A172 (cell line): Measurements from ENCODE around the gene RBM19. TPM values are rescaled to one million over a fixed set of nuclear protein-coding genes. Genes with fewer than 3 reads are reported as not detected.

Source experiments
- DNase-seq: peaks from one replicate; pipeline ENCODE4 v3.0.0-alpha.2; 2015; ENCODE audit warnings: low spot score
- total RNA-seq: library from RNA; depleted of rRNA; stranded (reverse); fragments of >200 nt; shearing (Covaris generic); gene quantifications from 2 replicates; pipeline ENCODE4 v1.2.3, GENCODE V29; 2014

Gene RBM19
- total RNA-seq, 1 experiment from 2014 or later: 15.1 TPM

DNA sequence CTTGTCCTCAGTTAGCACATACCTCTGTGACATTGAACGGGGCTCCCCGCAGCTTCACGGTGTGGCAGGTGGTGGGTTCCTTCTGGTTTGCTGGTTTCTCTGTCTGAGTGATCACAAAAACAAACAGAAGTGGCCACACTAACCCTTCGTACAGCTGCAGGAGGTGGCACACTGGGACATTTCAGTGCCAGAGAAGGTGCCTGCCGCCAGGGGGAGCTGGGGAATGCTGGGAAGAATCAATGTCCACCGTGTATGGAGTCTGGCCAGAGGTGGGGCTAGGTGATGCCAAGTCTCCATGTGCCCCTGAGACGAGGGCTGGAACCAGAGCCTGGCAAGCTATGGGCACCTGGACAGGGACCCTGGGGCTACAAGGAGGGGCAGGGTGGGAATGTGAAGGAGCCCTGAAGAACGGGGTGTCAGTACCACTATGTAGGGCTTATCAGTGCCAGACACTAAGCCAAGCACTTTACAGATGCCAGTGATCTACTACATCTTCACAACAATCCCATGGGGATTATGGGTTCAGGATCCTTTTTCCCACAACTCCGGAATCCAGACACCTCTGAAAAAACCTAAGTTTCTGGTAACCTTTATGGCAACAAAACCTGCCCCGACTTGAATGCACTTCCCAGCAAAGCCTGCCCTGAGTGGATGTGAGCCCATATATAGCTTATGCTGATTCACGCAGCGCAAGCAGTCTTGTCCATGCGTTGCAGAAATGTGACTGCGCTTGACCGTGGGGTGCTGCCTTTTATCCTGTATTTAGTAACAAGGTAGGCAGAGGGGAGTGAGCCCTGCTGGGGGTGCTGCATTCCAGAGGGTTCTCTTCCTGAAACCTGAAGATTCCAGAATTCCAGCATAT is 10.8 kb downstream of the RBM19 start:
- peak; percentile 28 for DNase-seq

DNA sequence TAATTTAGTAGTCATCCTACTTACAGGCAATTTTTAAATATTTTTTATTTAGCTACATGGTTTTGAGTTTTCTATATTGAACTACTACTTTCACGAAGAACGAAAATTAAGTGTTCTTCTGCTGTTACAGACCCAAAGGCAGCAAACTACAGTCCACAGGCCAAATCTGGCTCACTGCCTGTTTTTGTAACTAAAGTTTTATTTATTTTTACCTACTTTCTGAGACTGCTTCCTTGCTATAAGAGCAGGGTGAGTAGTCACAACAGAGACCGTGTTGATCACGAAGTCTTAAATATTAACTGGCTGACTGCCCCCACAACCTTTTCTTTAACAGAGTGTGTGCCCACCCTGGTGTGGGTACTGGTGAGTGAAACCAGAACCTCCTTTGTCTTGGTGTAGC is 11.6 kb downstream of the RBM19 start:
- no peak for DNase-seq

DNA sequence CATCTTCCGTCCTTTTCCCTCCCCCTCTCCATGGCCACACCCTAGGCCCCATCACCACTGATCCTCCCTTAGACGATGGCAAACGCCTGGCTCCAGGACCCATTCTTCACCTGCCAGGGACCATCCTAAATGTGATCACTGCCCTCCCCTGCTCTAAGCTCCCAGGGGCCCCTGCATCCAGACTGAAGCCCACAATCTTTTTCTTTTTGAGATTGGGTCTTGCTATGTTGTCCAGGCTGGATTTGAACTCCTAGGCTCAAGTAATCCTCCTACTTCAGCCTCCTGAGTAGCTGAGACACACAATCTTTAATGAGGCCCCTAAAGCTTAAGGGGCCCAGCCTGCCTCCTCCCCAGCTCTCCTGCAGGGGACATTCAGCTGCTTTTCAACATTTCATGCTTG is 15.3 kb downstream of the RBM19 start:
- DNase-seq: no peak

DNA sequence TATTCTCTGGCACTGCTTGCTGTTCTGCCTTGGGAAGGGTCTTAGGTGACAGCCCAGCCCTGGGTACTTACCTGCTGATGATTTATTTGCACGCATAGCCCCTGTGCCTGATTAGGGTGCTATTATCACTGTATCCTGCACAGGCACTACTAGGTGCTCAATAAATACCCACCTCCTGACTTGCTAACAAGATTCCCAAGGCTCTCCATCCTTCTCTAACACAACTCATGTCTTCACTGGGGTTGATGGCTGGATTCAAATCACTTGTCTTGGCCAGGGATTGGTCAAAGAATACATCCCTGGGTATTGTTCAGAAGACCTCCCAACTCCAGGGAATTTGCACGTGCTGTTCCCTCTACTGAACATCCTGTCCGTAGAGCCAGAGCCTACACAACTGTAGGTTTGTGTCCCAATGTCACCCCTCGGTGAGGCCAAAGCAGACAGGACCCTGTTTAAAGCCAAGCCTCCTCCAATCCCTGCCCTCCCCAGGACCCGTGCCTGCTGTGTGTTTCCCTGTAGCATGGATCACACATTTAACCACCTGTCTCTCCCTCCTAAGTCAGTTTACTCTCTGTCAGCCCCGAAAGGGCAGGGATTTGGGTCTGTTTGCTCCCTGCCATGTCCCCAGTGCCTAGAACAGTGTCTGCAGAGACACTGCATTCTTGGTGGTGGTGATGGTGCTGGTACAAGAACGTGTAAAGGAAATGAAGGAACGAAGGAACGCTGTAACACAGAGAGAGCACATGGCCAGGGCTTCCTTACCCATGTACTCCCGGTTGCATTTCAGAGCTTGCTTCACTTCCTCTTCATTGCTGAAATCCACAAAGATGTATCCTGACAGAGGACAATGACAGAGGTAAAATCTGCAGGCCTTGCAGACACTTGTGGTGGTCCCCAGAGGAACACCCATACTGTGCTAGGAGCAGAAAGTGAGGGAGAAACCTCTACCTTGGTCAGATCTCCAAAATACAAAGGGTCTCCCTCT is 16.5 kb downstream of the RBM19 start:
- DNase-seq: no peak

DNA sequence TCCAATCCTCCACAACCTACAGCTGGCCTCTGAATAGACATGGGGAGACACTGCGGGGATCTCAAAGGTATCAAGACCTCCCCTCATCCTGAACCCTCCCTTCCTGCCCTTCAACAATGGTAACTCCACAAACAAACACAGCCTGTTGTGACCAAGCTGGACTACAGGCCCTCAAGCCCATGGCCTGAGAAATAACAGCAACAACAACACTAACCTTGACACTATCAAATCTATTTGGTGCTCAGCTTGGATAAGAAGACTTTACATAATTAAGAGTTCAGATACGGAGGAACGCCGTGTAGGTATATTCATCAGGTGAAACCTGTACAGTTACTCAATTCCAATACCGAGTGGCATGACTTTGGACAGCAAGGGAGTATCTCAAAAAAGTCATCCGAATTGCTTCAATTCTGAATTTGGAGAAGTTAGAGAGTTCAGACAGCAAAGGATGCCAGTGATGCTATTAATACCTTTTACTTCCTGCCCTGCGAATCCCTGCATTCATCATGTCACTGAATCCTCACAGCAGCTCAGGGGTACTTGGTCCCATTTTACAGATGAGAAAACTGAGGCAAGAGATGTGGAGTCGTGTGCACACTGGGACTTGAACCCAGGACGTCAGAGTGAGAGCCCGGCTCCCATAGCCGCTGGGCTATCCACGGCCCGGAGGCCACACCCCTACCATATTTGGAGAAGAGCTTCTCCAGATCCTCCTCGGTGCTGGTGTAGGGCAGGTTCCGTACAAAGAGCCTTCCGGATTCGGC is 17.8 kb downstream of the RBM19 start:
- no peak for DNase-seq

DNA sequence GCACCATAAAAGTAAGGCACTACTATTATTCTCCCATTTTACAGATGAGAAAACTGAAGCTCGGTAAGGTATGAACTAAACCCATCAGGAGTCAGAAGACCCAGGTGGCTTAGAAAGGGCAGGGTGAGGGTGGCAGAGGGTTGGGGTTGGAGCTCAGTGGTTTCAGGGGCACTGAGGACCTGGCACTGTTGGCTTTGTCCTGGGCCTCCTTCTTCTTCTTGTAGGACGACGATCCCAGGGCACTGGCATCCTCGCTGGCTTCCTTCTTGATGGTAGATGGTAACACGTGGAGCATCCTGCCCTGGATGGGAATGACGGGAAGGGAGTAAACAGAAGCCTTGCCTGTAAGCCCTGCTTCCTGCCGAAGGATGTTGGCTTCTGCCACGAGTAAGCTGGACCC is 19.9 kb downstream of the RBM19 start:
- DNase-seq: no peak

DNA sequence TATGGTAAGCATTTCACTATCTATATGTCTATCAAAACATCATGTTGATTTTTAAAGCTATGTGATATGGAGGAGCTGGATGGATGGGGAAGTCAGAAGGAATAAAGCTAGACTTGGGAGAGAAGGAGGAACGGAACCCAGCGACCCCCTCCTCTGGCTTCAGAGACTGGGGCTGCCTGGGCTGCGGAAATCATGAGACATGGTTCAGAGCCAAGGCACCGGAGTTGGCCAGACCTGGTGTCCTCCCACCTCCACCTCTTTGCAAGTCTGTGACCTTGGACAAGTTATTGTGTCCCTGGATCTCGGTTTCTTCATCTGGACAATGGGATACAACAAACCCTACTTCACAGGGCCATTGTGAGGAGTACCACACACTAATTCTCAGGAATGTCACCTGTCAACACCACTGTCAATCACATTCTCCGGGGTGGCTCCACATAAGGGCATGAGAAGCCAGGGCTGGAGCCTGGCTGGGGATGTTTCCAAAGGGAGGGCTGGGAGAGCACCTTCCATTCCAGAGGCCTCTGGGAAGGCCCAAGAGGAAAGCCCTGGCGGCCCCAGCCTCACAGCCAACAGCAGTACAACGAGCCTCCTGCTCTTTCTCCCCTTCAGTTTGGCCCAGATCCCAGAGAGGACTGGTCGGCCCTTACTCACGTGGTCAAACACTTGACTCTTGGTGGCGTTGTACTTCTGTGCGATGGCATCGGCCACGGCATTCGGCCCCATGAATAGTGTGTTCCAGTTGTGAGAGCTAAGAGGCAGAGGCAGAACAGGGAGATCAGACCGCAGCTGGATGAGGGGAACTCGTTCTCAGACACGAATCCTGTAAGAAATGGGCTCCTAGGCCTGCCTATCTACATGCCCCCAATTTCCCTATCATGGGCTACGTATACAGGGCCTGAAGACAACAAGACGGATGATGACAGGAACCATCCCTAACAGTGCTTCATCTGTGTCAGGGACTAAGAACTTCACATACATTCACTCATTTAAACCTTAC is 20.7 kb downstream of the RBM19 start:
- no peak for DNase-seq

DNA sequence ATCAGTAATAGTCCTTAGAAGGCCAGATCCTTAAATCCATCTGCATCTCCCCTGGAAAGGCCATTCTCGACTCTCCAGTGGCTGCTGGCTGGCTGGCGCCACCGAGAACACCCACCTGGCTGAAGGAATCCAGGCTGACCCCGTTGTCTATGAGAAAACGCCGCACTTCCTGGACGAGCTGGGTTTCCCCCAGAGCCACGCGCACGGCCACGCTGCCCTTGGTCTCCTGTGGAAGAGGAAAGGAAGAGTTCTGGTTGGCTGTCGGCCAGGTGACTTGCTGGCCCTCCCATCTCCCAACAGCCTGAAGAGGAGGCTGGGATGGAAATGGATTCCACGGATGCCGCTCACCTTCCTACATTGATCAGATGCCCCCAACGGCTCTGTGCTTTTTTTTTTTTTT is 23.9 kb downstream of the RBM19 start:
- no peak for DNase-seq

DNA sequence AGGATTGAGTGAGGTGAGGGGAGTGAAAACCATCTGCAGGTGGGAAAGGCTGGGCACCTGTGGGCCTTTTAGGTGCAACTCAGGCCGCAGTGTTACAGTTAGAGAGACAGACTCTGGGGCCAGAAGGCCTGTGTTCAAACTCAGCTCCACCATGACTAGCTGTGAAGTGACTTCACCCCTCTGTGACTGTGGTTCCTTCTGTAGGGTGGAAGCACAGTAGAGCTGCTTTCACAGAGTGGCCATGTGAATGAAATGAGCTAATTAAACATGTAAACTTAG is 25.0 kb downstream of the RBM19 start:
- no peak for DNase-seq

DNA sequence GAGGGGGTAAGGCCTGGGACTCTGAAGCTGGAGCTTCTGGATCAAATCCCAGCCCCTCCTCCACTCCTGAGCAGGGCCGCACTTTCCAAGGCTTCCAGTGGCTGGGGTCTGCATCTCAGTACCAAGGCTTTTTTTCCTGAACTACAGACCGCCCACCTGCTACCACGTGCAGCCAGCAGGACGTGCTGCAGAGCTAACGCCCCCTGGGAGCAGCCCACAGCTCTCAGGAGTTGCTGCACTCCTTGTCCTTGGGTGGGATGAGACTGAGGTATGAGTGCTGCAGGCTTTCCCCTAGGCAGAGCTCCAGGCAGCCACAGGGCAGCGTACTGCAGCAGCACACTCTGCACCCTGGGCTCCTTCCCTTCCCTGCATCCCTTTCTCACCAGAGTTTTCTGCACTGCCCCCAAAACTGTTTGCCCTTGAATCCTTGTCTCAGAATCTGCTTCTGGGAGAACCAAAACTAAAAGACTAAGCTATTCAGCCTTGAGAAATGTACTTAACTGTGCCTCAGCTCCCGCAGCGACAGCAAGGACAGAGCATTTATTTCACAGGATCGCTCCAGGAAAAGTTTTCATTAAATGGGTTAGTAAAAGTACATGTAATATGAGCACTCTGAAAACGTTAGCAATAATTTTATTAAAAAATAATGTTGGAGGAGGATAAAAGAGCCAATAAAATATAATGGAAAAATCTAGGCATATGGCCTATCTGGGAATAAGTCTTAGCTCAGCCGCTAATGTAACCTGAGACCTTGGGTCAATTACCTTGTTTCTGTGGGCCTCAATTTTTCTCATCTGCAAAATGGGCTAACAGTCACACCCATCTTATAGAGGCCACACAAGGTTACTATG is 25.5 kb downstream of the RBM19 start:
- no peak for DNase-seq

DNA sequence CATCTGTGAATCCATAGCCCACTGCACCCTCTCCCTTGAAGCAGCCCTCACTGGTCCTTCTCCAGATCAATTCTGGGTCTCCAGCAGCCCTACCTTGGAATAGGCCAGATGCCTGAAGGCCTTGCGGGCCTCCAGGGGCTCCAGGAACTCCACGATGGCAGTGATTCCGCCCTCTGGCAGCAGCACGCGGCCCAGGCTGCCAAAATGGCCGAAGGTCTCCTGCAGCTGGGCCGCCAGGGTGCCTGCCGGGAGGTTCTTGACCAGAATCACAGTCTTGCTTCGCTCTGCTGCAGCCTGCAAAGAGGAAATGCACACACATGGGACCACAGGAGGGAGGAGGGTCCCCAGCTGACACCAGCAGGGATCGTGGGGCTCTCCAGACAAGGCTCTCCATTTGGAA is 26.3 kb downstream of the RBM19 start:
- DNase-seq: no peak

DNA sequence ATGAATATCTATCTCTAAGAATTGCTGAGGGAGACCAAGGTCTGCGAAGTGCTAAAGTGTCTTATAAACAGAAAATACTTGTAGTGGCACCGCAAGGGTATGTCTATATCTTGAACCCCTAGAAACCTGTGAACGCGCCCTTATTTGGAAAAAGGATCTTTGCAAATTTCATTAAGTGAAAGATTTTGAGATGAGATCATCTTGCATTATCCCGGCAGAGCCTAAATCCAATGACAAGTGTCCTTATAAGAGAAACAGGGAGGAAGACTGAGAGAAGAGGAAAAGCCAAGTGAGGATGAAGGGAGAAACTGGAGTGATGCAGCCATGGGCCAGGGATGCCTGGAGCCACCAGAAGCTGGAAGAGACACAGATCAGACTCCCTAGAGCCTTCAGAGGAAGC is 27.7 kb downstream of the RBM19 start:
- DNase-seq: no peak

DNA sequence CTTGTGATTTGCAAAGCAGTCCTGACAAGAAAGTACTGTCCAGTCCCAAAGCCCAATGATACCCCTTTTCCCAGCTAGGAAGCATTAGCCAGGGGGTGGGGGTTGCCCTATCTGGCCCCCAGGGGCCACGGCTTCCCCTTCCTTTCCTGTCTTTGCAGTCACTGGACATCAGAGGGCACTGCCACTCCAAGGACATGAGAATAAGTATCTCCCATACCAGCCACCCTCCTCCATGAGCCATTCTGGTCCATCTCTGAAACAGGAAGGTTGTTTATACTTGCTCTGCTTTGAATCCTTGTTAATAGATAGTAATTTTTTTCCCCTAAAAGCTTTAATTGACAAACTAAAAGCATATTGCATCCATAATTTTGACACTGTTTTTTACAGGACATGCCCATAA is 29.7 kb downstream of the RBM19 start:
- DNase-seq: no peak

DNA sequence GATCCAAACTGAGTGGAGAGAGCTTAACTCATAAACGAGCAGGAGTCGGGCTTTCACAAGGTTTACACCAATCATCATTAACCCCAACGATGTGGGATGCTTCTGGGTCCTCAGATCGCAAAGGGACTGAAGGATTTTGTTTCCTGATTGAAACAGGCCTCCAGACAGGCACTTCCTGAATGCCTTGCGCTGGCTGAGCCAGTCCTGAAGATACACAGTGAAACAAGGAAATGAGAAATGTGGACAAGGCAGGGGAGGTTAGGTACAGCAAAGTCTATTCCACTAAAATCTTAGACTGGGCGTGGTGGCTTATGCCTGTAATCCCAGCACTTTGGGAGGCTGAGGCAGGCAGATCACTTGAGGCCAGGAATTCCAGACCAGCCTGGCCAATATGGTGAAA is 30.7 kb downstream of the RBM19 start:
- DNase-seq: no peak

DNA sequence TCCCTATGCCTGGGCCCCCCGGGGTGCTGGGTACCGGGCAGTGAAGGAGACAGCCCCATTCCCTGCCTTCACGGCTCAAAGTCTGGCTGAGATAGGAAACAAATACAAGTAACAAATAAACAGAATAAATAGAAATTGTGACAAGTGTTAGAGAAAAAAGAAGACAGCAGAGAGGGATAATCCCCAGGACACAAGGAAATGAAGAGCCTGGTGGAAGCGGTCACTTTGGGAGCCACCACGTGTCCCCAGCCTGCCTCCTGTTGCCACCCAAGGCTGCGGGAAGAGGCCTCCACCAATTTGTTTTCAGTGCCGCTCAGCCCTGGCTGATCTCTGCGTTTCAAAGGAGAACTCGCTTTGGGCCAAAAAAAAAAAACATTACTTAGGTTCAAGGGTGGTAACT is 31.2 kb downstream of the RBM19 start:
- DNase-seq: no peak

DNA sequence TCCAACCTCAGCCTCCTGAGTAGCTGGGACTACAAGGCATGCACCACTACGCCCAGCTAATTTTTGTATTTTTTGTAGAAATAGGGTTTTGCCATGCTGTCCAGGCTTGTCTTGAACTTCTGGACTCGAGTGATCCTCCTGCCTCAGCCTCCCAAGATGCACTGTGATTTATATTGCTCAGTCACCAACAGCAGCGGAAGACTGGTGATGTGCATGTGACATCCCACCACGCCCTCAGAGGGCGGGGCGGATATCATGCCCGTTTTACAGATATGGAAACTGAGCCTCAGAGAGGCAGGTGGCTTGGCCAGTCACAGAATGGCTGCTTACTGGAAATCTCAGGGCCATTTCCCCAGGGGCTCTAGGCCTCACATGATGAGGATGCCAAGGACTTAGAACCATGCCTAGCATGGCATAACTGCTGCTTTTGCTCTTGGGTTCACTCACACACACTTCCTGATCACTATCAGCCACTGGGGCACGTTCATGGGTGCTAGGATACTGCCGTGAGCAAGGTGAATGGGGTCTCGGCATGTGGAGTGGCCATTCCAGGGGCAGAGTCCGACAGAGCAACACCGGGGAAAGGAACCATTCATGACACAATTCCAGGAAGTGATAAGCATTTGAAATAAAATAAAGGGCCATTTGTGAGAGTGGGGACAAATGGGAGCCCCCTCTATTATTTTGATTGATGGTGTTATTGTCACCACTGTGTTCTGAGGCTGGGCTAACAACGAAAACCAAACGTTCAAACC is 31.9 kb downstream of the RBM19 start:
- DNase-seq: no peak

DNA sequence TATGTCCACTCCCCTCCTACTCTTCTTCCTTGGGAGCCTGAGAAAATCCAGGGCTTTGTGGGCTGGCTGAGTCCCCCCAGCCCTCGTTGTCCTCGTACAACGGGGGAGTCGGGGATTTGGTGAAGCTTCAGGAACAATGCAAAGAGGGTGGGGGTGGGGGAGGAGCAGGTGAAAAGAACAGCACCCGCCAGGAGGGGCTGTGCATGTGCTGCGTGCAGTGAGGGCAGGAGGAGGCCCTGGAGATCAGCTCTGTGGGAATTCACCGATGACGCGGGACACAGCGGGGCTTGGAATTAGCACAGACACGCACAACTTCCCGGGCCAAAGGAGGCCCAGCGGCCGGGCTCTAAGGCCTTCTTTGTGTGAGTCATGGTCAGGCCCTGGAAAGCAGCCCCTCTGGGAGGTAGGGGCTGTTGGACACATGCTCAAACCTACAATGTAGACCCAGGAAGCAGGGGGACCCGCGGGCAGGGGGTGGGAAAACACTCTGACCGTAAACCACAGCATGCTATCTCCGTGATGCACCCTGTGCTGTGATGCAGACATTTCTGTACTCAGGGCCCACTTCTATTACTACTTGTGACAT is 32.8 kb downstream of the RBM19 start:
- DNase-seq: no peak

DNA sequence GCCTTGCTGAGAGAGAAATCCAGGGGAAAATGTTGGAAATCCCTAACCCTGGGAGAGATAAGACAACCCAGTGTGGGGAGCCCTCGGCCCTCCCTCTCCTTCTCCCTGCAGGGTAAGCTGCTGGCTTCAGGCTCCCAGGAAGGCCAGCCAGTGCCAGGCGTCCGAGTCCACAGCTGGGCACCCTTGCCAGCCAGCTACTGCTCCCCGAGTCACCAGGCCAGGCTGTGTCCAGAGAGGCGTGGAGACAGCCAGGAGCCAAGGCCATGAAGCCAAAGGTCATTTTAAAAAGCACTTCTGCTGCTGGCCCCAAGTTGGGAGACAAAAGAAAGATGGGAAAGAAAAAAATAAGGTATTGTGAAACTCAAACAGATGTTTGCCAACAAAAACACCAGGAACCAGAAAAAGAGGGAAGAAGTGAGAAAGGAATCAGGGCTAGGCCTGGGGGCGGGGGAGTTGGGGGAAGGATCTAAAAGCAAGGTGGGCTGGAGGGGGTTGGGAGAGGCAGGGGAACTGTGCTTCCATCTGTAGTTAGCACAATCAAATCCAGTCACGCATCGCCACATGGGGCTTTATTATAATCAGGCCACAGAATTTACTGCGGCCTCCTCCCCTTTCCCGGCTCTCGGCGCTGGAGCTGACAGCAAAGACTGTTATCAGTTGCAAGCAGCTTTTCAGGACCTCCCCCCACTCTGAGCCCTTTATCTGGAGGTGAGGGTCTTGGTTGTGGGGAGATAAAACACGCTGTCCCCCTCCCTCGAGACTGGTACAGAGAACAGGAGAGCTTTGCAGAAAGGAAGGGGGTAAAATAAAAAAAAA is 33.5 kb downstream of the RBM19 start:
- DNase-seq: no peak
